ENCODE measurements around the gene APMAP. TPM values are rescaled to one million over a fixed set of nuclear protein-coding genes. Genes with fewer than 3 reads are reported as not detected.

APMAP gene
- total RNA-seq, 4 donors from 2014 or later: 18.8 to 78.7 (median 57.7) TPM

DNA sequence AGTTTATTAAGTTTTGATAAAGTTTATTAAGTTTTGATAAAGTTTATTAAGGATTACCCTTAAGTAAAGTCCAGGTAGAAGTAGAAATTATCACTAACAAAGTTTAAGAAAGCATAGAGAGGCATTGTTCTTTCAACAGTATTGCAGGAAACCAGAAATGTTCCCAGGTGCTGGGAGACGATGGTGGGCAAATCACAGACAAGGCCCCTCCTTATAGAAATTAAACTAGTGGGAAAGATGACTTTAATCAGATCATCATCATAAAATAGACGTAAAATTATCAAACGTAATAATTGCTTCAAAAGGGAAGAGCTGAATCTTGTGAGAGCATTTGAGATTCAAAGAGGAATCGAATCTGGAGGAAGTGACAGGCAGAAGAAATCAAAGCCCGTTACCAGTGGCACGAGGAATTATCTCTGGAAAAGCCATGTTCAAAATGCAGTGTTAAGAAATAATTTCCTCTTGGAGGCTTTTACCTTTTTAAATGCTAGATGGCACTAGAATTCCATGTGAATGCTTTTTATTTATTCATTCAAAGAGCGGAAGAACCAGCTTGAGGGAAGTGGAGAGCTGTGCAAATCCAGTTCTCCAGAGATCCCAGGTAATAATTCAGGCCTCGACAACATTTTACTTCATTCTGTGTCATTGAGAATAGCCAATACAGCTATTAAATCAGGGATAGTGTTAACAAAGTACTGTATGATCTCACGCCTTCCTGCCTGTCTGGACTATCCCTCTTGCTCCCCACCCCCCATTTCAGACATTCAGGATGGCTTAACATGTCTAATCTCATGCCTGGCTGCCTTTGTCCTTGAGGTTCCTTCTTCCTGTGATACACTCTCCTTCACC is 1.0 kb upstream of the APMAP start:
- Histone ChIP-seq H3K4me3 (peak overlapping the region; percentile 75 to 94), H3K27me3 (no peaks in the 10 kb centered on the region), H3K27ac (peak overlapping the region; percentile 90 to 94), H3K9me3 (no peaks in the 10 kb centered on the region), H3K4me1 (peaks cover 0 to 13% of the 10 kb centered on the region in 2 donors), H3K36me3 (no peaks in the 10 kb centered on the region)
- intact Hi-C loops (cut with DNase I; ENCODE audit: low total_unique reads): loop anchor here (2.0 to 10.0 kb wide), 2 partner anchors 71 to 401 kb away; partner anchors contain the start of gene ABHD12
- TF ChIP-seq POLR2A (IDR thresholded peaks at IDR 0.05): no peak
- TF ChIP-seq, protein P1, sequence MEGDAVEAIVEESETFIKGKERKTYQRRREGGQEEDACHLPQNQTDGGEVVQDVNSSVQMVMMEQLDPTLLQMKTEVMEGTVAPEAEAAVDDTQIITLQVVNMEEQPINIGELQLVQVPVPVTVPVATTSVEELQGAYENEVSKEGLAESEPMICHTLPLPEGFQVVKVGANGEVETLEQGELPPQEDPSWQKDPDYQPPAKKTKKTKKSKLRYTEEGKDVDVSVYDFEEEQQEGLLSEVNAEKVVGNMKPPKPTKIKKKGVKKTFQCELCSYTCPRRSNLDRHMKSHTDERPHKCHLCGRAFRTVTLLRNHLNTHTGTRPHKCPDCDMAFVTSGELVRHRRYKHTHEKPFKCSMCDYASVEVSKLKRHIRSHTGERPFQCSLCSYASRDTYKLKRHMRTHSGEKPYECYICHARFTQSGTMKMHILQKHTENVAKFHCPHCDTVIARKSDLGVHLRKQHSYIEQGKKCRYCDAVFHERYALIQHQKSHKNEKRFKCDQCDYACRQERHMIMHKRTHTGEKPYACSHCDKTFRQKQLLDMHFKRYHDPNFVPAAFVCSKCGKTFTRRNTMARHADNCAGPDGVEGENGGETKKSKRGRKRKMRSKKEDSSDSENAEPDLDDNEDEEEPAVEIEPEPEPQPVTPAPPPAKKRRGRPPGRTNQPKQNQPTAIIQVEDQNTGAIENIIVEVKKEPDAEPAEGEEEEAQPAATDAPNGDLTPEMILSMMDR (IDR thresholded peaks at IDR 0.05): peak; percentile 49 to 59 (median 52)
- no peak for DNase-seq

DNA sequence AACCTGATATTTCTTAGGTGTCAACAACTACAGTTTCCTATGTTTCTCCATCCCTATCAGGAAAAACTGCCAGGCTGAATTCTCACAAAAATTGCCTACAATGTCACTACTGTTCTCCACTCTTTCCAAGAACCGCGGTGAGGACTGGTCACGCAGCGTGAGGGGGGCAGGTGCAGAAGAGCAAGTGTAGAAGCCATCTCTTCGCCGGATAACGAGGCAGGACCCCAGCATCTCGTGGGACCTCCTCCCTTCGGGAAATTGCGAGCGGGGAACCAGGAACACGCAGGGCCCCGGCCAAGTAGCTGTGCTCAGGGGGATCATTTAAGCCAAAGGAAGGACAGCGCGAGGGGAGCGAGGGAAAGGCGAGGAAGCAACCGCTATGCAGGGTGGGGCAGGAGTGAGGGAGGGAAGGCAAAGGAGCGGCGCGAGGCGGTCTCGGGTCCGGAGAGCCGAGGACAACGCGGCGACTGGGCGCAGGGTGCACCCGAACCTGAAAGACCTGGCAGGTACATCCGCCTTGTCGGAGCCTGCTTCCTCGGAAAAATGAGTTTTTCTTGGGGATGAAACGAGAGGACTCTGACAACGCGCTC is 559 bp downstream of the APMAP start:
- no peaks in the 10 kb centered on the region for H3K27me3 ChIP-seq
- peak overlapping the region; percentile 90 to 94 for H3K27ac ChIP-seq
- H3K9me3 ChIP-seq: no peaks in the 10 kb centered on the region
- DNase-seq: peak in 1 of 2 donors; percentile 30
- H3K4me1 ChIP-seq: peaks cover 0 to 13% of the 10 kb centered on the region in 2 donors
- TF ChIP-seq POLR2A (IDR thresholded peaks at IDR 0.05): no peak
- no peaks in the 10 kb centered on the region for H3K36me3 ChIP-seq
- H3K4me3 ChIP-seq: peak overlapping the region; percentile 75 to 94
- intact Hi-C loops (cut with DNase I; ENCODE audit: low total_unique reads): loop anchor here (10.0 kb wide), 1 partner anchor 403 kb away; the partner anchor contains the start of gene ABHD12

DNA sequence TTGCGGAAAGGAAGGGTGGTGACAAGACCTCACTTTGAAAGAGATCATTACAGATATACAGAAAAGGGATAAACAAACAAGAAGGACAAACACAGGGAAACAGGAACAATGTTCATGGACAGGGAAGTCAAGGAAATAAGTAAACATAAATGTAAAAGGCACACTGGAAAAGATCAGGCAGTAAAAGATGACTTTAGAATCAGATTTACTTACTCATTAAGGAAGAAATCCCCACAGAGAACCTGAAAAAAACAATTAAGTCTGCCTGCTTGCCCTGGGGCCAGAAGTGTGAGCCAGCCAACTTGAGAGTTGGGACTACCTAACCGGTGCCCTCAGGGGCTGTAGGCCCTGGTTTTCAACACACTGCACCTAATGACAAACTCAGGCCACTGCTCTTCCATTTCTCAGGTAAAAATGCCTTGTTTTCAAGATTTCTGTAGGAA is 1.7 kb downstream of the APMAP start:
- TF ChIP-seq, protein P1 (IDR thresholded peaks at IDR 0.05): no peak
- TF ChIP-seq POLR2A (IDR thresholded peaks at IDR 0.05): no peak
- DNase-seq: no peak
- Histone ChIP-seq H3K36me3 (no peaks in the 10 kb centered on the region), H3K4me1 (peaks cover 0 to 13% of the 10 kb centered on the region in 2 donors), H3K27me3 (no peaks in the 10 kb centered on the region), H3K27ac (no peak overlapping the region), H3K9me3 (no peaks in the 10 kb centered on the region), H3K4me3 (no peak overlapping the region)
- intact Hi-C loops (cut with DNase I; ENCODE audit: low total_unique reads): loop anchor here (10.0 kb wide), 1 partner anchor 404 kb away; the partner anchor contains the start of gene ABHD12

DNA sequence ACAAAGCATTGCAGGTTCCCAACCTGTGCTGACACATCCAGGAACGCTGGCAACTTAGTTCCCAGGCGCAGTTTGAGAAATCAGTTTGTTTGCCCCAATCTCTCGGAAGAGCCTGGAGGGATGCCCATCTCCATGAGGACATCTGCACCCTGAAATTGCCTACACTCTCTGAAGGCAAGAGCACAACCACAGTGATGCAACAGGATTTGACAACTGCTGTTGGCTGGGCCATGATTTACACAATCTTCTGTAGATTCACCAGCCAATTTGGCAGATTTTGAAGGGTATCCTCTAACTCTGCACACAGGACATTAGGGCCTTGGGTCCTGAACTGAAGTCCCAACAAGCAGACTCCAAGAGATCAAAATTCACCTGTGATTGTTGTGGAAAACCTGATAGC is 3.4 kb downstream of the APMAP start:
- intact Hi-C loops (cut with DNase I; ENCODE audit: low total_unique reads): no loop called here
- Histone ChIP-seq H3K36me3 (no peaks in the 10 kb centered on the region), H3K9me3 (no peaks in the 10 kb centered on the region), H3K27me3 (no peaks in the 10 kb centered on the region), H3K27ac (no peak overlapping the region), H3K4me3 (no peak overlapping the region), H3K4me1 (peaks cover 0 to 9% of the 10 kb centered on the region in 2 donors)
- no peak for TF ChIP-seq POLR2A (IDR thresholded peaks at IDR 0.05)
- TF ChIP-seq, protein P1 (IDR thresholded peaks at IDR 0.05): no peak
- DNase-seq: no peak

DNA sequence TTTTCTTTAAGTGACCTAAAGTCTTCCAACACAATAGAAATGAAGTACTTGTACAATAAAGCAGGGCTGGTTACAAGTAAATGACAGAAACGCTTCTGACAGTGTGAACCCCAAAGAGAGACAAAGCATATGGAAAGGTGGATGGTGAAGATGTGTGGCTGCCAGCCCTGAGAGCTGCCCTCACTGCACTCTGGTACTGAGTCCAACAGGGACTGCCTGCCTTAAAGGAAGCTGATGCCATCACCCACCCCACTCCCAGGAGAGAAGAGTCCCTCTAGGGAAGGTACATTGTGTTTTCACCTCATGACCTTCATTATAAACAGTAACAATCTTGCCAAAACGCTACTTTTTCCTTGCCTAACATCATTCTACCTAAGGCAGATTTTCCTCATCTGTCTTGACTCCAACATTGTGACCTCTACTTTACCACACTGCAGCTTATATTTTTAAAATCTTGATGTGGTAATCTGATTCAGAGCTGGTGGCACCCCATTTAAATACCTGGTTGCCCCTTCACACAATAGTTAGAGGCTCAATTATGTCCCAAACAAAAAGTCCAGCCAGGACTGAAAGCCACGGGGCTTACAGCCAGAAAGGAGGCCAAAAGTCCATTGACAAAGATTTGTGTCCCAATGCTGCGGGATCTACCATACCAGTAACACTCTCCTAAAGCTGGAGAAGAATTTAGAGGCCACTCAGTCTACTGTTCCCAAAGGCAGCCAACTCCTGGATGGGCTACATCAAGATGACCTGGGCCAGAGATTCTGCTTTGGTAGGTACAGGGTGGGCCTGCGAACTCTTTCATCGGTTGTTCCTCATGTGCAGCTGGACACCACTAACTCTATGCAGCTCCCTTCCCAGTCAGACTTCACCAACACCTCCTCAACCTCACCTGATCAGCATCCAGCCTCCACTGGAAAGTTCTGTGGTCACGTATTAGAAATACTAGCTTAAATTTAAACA is 4.4 kb downstream of the APMAP start:
- DNase-seq: no peak
- Histone ChIP-seq H3K4me3 (no peak overlapping the region), H3K27me3 (no peaks in the 10 kb centered on the region), H3K4me1 (peaks cover 0 to 9% of the 10 kb centered on the region in 2 donors), H3K27ac (no peak overlapping the region), H3K9me3 (no peaks in the 10 kb centered on the region), H3K36me3 (no peaks in the 10 kb centered on the region)
- intact Hi-C loops (cut with DNase I; ENCODE audit: low total_unique reads): no loop called here
- TF ChIP-seq POLR2A (IDR thresholded peaks at IDR 0.05): no peak
- TF ChIP-seq, protein P1 (IDR thresholded peaks at IDR 0.05): no peak

Measured in uterus (tissue), 4 donors.